ENCODE data around the gene ALPG.

GRCh38 chr2:232444409-232445148 lies 37.9 kb downstream of the ALPG start:
- TF ChIP-seq POLR2A (IDR thresholded peaks at IDR 0.05) (no peak), CTCF (IDR thresholded peaks at IDR 0.05) (peak in 5 of 6 experiments; percentile 27 to 79 (median 64))
